ENCODE measurements around the gene ZNF101.
A peak's percentile ranks its signal among the peaks of the same experiment; 100 is the strongest.

GRCh38 chr19:19652482-19653295 lies 15.9 kb upstream of the ZNF101 start:
- TF ChIP-seq POLR2A (IDR thresholded peaks at IDR 0.05) (no peak), CTCF (IDR thresholded peaks at IDR 0.05 in 8 of 11, conservative IDR thresholded peaks at IDR 0.05 in 3 of 11) (no peak), POLR2AphosphoS5 (IDR thresholded peaks at IDR 0.05) (peak in 2 of 3 donors; percentile 20 to 50)
